Measurements from ENCODE around the gene DOCK3. TPM values are rescaled to one million over a fixed set of nuclear protein-coding genes. Genes with fewer than 3 reads are reported as not detected.

The DOCK3 gene
- total and polyA plus RNA-seq, 10 of the 15 experiments (the other 5 are each of a cell fraction or from before 2014, with no cell fraction given), result 0.02 to 0.52 (median 0.04) TPM; not detected in 5

DNA sequence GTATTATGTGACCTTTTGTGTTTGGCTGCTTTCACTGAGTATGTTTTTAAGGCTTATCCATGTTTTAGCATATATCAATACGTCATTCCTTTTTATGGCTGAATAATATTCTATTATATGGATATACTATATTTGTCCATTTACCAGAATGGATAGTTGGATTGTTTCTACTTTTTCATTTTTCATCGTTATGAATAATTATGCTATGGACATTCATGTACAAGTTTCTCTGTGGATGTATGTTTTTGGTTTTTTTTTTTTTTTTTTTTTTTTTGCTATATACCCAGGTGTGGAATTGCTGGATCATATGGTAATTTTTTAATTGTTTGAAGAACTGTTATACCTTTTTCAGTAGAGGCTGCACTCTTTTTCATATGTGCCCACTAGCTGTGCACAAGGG is 23.5 kb downstream of the DOCK3 start (continued):
- TF ChIP-seq, protein P1, sequence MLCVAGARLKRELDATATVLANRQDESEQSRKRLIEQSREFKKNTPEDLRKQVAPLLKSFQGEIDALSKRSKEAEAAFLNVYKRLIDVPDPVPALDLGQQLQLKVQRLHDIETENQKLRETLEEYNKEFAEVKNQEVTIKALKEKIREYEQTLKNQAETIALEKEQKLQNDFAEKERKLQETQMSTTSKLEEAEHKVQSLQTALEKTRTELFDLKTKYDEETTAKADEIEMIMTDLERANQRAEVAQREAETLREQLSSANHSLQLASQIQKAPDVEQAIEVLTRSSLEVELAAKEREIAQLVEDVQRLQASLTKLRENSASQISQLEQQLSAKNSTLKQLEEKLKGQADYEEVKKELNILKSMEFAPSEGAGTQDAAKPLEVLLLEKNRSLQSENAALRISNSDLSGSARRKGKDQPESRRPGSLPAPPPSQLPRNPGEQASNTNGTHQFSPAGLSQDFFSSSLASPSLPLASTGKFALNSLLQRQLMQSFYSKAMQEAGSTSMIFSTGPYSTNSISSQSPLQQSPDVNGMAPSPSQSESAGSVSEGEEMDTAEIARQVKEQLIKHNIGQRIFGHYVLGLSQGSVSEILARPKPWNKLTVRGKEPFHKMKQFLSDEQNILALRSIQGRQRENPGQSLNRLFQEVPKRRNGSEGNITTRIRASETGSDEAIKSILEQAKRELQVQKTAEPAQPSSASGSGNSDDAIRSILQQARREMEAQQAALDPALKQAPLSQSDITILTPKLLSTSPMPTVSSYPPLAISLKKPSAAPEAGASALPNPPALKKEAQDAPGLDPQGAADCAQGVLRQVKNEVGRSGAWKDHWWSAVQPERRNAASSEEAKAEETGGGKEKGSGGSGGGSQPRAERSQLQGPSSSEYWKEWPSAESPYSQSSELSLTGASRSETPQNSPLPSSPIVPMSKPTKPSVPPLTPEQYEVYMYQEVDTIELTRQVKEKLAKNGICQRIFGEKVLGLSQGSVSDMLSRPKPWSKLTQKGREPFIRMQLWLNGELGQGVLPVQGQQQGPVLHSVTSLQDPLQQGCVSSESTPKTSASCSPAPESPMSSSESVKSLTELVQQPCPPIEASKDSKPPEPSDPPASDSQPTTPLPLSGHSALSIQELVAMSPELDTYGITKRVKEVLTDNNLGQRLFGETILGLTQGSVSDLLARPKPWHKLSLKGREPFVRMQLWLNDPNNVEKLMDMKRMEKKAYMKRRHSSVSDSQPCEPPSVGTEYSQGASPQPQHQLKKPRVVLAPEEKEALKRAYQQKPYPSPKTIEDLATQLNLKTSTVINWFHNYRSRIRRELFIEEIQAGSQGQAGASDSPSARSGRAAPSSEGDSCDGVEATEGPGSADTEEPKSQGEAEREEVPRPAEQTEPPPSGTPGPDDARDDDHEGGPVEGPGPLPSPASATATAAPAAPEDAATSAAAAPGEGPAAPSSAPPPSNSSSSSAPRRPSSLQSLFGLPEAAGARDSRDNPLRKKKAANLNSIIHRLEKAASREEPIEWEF (IDR thresholded peaks at IDR 0.05; ENCODE audit: insufficient replicate concordance, low read depth, low read length), result no peak
- TF ChIP-seq KLF5 (IDR thresholded peaks at IDR 0.05; ENCODE audit: partially characterized antibody), result no peak
- TF ChIP-seq, protein P2, sequence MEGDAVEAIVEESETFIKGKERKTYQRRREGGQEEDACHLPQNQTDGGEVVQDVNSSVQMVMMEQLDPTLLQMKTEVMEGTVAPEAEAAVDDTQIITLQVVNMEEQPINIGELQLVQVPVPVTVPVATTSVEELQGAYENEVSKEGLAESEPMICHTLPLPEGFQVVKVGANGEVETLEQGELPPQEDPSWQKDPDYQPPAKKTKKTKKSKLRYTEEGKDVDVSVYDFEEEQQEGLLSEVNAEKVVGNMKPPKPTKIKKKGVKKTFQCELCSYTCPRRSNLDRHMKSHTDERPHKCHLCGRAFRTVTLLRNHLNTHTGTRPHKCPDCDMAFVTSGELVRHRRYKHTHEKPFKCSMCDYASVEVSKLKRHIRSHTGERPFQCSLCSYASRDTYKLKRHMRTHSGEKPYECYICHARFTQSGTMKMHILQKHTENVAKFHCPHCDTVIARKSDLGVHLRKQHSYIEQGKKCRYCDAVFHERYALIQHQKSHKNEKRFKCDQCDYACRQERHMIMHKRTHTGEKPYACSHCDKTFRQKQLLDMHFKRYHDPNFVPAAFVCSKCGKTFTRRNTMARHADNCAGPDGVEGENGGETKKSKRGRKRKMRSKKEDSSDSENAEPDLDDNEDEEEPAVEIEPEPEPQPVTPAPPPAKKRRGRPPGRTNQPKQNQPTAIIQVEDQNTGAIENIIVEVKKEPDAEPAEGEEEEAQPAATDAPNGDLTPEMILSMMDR (IDR thresholded peaks at IDR 0.05 in 2 of 3, conservative IDR thresholded peaks at IDR 0.05 in 1 of 3; ENCODE audit: control insufficient read depth in 2 of 3, extremely low read depth in 1 of 3, insufficient read depth in 1 of 3, low read depth in 3 of 3, low read length in 3 of 3), result no peak
- TF ChIP-seq, protein P3, sequence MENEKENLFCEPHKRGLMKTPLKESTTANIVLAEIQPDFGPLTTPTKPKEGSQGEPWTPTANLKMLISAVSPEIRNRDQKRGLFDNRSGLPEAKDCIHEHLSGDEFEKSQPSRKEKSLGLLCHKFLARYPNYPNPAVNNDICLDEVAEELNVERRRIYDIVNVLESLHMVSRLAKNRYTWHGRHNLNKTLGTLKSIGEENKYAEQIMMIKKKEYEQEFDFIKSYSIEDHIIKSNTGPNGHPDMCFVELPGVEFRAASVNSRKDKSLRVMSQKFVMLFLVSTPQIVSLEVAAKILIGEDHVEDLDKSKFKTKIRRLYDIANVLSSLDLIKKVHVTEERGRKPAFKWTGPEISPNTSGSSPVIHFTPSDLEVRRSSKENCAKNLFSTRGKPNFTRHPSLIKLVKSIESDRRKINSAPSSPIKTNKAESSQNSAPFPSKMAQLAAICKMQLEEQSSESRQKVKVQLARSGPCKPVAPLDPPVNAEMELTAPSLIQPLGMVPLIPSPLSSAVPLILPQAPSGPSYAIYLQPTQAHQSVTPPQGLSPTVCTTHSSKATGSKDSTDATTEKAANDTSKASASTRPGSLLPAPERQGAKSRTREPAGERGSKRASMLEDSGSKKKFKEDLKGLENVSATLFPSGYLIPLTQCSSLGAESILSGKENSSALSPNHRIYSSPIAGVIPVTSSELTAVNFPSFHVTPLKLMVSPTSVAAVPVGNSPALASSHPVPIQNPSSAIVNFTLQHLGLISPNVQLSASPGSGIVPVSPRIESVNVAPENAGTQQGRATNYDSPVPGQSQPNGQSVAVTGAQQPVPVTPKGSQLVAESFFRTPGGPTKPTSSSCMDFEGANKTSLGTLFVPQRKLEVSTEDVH (IDR thresholded peaks at IDR 0.05; ENCODE audit: low read depth, partially characterized antibody), result no peak
- TF ChIP-seq NFYB (IDR thresholded peaks at IDR 0.05; ENCODE audit: insufficient read depth, low read depth, low read length), result no peak
- no peak for TF ChIP-seq POLR2AphosphoS5 (IDR thresholded peaks at IDR 0.05; ENCODE audit: low read length)
- TF ChIP-seq NR2F1 (conservative IDR thresholded peaks at IDR 0.05), result no peak
- no peak for TF ChIP-seq RELA (IDR thresholded peaks at IDR 0.05; ENCODE audit: borderline replicate concordance, partially characterized antibody)
- TF ChIP-seq, protein P4, sequence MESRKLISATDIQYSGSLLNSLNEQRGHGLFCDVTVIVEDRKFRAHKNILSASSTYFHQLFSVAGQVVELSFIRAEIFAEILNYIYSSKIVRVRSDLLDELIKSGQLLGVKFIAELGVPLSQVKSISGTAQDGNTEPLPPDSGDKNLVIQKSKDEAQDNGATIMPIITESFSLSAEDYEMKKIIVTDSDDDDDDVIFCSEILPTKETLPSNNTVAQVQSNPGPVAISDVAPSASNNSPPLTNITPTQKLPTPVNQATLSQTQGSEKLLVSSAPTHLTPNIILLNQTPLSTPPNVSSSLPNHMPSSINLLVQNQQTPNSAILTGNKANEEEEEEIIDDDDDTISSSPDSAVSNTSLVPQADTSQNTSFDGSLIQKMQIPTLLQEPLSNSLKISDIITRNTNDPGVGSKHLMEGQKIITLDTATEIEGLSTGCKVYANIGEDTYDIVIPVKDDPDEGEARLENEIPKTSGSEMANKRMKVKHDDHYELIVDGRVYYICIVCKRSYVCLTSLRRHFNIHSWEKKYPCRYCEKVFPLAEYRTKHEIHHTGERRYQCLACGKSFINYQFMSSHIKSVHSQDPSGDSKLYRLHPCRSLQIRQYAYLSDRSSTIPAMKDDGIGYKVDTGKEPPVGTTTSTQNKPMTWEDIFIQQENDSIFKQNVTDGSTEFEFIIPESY (IDR thresholded peaks at IDR 0.05), result no peak
- TF ChIP-seq BMI1 (IDR thresholded peaks at IDR 0.05; ENCODE audit: borderline replicate concordance), result no peak
